T1000 (cell line): ENCODE measurements around the gene STAM2.
"Not testable (repeated sequence)": the region's sequence is repeated elsewhere in the genome, so short reads cannot be mapped to it uniquely, and the experiment has no call there.

Experiments used
- DNase-seq: peaks from one replicate; lab custom pipeline; 2025; ENCODE audit warnings: mixed read lengths; lab: John Stamatoyannopoulos, UW

The STAM2 gene

DNA sequence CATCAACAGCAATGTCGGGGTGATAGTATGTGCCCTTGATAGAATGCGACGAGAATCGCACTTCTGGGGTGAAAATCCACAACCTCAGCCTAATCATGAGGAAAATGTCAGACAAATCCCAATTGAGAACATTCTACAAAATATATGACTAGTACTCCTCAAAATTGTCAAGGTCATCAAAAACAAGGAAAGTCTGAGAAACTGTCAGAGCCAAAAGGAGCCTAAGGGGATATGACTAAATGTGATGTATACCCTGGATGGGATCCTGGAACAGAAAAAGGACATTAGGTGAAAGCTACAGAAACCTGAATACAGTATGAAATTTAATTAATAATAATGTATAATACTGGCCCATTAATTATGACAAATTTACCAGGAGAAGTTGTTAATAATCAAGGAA lies 69.1 kb downstream of the STAM2 start:
- DNase-seq, result no peak

DNA sequence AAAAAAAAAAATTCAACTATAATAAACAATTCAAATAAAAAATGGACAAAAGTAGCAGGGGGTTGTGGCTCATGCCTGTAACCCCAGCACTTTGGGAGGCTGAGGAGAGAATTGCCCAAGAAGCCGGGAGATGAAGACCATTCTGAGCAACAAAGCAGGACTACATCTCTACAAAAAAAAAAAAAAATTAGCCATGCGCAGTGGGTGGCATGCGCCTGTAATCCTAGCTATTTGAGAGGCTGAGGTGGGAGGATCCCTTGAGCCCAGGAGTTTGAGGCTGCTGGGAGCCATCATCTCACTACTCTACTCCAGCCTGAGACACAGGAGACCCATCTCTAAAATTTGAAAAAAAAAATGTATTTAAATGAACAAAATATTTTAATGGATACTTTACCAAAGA lies 72.3 kb downstream of the STAM2 start:
- no peak for DNase-seq

DNA sequence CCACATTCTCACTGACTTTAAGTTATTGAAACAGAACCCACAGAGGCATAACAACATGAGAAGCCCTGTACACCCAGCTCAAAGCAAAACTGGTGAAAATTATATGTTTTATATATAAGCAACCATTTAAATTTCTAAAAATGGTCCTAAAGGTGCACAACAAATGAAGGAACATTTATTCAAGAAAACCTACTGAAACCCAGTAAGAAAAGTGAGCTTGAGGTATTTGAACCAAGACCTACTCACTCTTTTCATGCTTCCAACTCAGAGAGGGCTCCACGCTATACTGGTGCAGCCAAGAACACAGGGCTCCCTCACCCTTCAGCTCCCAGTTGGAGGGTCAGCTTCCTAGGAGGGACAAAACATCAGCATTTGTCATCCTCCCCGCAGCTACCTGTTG lies 74.6 kb downstream of the STAM2 start:
- DNase-seq, result no peak

DNA sequence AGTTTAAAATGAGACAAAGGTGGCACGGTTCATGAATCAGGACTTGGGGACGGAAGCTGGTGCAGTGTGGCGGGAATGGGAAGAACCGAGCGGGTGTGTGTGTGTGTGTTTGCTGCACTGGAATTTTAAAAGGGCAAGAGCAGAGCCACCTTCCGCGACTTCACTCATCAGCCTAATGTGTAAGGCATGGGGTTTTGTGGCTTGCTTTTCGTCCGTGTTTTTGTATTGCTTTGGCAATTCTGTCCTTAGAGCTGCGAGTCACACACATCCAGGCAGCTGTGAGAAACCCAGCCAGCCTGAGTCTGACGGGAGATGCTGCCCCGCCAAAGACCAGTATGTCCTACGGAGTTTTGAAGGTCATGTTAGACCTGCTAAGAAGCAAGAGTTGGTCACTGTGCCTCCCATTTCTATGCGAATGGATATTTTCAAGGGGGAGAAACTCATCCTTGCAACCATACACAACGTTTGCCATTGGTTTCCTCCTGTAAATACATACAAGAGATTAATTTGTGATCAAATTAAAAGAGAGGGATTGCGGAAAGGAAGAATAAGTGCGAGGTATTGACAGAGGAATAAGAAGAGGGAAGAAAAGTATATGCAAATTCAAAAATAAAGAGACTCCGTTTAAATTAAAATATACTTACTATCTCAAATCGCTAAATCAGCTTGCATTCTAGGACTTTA lies 76.1 kb downstream of the STAM2 start:
- no peak for DNase-seq

DNA sequence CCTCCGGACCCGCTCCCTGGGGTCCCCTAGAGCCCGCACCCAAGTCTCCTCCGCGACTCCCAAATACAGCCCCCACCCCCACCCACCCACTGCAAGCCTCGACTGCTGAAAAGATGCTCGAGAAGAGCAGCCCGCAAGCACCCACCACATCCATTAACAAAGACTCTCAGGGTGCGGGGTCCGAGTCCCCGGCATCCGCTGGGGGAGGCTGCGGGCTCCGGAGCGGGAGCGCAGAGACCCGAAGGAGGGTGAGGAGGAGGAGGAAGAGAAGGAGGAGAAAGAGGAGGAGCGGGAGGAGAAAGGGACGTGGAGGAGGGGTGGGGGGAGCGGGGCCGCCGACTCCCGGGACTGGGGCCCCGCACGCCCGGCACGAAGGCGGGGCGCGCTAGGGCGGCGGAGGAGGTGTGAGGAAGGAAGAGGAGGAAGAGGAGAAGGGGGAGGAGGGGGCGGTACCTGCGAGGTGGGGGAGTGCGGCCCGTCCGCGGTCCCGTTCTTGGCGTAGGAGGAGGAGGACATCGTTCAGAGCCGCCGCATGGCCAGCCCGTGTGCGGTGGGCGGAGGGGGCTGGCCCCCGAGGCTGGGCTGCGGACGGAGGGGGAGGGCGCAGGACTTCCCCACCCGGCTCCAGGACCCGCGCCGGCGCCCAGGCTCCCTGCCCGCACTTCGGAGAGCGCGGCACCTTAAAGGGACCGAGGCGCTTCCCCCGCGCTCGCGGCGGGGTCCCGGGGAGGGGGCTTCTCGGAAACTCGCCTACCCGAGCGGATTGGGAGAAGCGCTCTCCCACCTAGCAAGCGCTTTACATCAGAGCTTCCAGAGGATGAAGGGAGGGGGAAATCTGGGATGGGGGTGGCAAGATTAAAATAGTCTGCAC lies 76.8 kb downstream of the STAM2 start, which contains the start of gene CACNB4:
TSS of gene CACNB4 (minus strand) at position 549 of the 871 bp plus-strand sequence.
- no peak for DNase-seq

DNA sequence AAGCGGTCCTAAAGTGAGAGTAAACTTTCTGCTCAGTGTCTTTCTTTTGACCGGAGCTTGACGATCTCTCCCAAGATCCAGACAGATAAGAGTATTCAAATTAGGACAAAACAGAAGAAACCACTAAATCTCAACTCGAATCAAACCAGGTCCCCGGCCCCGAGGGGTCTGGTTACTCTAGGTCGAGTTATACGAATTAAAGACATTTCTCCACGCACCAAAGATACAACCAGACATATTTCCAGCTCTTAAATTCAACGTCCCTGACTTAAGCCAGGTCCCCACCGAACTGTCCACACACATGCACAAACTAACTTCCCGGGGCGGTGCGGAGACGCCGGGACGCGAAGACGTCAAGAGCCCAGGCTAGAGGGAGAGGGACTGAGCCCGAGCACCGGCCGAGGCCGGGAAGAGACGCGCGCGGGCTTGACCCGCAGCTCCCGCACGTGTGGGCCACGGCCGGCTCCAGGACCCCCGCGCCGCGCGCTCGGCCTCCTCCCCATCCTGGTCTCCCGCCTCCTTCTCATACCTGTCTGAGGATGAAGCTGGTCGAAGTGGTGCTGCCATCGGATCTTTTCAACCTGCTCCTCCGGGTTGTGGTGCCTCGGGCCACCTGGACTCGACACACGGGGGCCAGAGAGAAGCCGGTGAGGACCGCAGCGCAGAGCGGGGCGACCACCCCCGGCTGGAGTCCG lies 77.6 kb downstream of the STAM2 start:
- DNase-seq, result no peak

DNA sequence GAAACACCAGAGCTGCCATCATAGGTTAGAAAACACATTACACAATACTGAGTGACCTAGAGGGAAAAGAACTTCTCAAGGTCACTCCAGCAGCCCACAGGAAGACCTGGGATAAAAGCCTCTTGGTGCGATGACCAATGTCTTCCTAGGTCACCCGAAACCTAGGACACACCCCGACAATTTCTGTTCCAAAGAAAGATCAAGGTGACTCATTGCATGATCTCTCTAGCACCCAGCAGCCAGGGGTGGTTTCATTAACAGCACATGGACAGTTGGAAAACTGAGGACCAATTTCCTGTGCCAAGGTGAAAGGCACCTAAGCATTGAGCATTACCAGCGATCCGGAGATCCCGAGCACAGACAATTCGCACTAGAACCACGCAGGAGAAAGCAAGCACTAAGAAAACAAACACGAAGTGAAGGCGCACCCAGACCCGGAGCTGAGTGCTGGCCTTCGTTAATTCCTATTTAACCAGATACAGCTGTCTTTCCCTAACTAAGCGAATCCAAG lies 78.2 kb downstream of the STAM2 start:
- DNase-seq, result no peak

DNA sequence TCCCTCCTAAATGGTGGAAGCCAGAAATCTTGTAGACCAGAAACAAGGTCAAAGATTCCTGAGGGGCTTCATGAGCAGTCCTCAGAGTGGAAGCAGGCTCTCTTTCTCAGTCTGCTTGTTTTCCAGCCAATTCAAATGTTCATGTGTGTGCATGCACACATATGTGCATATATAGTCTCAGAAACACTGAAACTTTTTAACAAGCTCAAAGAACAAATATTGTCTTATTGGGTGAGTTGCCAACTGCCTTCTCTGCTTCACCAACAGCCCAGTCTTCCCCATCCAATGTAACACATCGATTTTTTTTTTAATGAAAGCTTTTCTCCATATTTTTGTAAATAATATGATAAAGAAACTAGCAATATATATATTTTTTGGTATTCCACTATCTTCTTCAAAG lies 80.4 kb downstream of the STAM2 start:
- DNase-seq, result no peak

DNA sequence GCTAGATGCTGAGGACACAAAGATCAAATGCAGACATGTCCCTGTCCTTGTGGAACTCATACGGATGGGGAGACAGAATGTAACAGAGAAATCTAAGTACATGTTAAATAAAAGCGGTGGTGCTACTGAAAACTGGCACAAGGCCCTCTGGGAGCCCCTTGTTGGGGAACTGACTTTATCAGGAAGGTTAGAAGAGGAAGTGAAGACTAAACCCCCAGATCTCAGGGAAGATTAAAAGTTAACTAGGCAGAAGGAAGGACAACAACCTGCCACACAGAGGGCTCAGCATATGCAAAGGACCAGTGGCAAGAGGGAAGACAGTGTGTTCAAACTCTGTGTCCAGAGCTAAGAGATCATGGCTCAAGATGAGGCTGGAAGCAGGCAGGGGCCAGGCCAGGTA lies 81.5 kb downstream of the STAM2 start:
- no peak for DNase-seq

DNA sequence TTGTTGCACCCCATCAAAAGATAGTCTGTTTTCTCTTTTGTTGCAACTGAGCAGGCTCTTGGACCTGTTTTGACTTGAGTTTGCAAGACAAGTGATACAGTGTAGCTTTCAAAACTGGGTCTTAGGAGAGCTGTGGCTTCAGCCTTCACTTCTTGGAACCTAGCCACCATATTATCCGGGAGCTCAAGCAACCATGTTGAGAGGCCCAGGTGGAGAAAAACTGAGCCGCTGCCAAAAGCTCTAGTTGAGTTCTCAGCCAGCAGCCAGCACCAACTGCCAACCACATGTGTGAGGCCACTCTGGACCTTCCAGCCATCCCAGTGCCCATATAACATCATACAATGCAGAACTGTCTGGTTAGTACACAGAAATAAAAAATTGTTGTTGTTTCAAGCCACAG lies 82.1 kb downstream of the STAM2 start:
- no peak for DNase-seq

DNA sequence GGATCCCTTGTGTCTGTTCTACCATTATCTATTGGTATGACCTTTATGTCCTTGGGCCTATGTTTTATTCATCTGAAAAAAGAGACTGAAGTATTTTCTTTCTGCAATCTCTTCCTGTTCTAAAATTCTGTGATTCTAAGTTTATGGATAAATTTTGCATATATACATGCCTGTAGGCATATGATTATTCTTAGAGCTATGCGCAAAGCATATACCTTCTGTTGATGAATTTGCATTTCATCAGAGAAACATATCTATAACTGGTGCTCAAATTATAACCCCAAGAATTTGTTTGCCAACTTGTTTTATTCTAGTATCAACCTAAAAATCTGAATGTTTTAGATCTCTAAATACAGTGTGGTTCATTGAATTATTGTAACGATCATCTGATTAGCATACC lies 83.5 kb downstream of the STAM2 start:
- no peak for DNase-seq

DNA sequence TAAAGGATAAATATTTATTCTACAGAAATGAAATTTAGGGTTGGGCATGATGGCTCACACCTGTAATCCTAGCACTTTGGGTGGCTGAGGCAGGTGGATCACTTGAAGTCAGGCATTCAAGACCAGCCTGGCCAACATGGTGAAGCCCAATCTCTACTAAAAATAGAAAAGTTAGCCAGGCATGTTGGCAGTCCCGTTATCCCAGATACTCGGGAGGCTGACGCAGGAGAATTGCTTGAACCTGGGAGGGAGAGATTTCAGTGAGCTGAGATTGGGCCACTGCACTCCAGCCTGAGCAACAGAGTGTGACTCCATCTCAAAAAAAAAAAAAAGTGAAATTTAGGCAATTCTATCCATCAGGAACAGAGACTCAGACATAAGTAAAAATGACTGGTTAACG lies 84.8 kb downstream of the STAM2 start:
- not testable (repeated sequence) for DNase-seq

DNA sequence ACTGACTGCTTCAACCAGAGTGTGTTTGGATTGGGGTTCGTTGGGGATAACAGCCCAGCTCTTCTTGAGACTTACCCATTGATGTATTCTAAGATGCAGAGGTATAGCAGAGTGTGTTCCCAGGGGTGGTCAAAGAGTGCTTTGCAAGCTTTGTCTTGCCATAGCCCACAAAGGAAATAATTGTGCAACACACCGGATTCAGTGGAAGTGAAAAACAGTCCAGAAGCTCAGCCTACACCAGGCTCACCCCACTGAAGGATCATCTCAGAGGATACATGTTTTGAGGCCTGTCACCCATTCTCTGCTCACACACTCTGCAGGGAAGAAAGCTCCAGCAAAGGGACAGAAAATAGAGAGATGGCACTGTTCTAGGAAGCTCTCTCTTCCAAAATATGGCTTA lies 86.3 kb downstream of the STAM2 start:
- DNase-seq, result no peak

DNA sequence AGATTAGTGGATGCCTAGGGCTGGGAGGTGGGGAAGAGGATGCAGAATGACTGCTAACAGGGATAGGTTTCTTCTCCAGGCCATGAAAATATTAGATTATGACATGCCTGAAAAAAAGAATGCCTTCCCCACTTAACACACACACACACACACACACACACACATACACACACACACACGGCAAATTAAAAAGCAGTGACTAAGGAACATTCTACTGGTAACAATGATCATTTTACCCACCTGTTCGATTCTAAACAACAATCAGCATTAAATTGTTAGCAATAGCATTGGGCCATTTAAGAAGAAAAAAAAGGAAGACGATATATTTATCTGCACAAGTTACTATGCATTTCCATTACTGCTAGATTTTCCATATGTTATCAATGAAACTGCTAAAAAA lies 87.6 kb downstream of the STAM2 start:
- DNase-seq, result no peak

DNA sequence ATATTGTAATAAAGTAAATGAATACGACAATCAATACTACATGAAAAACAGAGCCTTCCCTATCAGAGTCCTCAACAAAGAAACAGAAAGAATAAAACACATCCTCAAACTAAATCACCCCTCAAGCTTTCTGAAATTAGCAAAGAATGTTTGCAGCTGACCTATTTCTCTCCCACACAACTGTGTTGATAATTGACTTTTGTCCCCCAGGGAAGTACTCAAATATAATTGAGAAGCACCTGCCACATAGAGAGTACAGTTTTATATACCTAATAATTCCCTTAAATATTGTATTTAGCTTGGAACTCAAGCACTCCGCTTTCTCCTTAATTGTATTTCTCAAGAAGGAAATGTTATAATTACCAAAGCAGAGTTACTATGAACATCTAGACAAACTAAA lies 89.3 kb downstream of the STAM2 start:
- DNase-seq, result no peak

DNA sequence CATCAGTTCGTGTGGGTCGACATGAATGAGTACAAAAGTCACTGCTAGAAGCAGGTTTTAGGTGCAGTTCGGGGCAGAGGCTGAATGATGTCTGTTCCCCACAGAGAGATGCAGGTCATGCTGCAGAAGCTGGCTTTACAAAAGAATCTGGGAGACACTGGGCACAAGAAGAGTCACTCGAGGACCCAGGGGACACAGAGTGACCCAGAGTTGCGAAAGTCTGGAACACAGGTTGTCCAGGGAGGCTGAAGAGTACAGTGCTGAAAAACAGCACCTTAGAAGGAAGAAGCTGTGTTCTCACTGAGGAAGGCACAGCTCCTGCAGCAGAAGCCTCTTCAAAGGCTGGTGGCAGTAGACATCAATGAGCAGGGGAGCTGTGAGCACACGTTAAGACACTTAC lies 91.5 kb downstream of the STAM2 start:
- no peak for DNase-seq

DNA sequence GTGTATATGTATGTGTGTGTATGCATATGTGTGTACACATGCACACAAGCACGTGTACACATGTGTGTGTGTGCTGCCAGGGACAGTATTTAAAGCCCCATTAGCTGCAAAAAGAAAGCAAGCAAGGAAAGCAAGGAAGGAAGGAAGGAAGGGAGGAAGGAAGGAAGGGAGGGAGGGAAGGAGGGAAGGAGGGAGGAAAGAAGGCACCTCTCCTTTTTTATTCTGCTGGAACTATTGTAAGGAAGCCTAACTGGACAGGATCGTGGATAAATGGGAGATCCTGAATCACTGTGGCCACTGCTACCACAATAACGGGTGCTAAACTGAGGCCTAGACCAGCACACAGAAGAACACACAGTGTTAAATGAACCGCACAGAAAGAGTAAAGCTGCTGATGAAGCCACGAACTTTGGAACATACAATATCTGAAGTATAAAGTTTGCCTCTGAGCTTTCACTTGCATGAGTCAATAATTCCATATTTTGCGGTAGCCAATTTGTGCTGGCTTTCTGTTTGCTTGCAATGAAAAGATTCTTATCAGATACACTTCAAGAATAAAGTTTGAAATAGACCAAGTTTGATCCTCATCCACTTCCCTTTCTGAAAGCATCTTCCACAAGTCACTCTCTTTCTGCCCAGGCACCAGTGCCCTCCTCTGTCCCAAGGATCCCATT lies 92.2 kb downstream of the STAM2 start:
- no peak for DNase-seq

DNA sequence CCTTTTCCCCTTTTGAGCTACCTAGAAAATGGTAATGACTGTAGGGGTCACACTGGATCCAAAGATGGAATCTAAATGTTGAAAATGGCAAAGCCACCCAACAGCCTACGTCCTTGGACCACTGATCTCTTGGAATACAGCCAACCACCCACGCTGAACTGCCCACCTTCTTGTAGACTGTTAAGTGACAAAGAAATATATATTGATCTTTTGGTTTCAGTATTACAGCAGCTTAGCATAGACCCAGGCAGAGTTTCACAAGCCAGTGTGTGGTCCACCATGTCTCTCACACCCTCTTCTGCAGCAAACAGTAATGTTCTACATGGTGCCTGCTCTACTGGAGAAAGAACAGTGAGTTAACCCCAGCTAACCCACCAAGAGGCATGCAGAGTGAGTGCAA lies 96.9 kb downstream of the STAM2 start:
- DNase-seq, result no peak

DNA sequence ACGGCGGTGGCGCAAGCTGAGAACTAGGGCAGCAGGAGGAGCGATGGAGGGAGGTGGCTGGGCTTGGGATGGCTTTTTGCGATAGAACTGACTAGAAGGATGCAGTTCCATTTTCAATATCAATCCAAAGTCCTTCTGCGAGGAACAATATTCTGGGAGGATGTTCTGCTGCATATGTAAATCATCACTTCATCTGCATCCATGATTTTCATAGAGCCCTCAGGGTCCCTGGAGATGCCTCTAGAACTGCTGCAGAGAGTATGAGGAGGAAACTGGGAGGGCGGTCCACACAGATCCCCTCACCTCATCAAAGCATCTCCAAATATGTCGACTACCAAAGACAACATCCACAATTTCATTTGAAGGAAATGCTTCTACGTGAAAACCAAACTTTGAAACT lies 97.5 kb downstream of the STAM2 start:
- no peak for DNase-seq

DNA sequence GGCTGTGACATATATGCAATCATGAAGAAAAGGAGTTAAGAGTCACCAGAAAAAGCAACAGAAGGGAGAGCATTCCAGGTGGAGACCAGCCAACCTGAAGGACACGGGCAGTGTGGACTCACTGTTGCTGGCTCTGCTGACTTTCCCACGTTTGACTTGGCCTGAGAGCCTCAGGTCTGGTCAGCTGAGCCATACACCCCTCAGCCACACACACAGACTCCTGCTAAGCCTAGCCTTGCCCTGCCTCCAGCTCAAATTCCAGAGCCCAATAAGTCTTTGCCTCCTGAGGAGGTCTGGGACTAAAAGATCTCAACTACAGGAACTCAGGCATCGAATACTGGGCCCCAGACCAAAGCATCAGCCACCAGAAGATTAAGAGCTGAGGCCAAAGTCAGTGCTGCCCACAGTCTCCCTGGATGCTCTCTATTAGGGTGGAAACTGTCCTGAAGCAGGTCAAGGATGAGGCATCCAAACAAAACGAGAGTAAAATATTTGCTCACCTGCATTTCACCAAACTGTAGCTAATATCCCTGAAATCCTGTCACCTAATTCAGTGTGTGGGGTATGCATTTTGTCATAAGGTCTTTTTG lies 100.0 kb downstream of the STAM2 start:
- DNase-seq, result no peak

DNA sequence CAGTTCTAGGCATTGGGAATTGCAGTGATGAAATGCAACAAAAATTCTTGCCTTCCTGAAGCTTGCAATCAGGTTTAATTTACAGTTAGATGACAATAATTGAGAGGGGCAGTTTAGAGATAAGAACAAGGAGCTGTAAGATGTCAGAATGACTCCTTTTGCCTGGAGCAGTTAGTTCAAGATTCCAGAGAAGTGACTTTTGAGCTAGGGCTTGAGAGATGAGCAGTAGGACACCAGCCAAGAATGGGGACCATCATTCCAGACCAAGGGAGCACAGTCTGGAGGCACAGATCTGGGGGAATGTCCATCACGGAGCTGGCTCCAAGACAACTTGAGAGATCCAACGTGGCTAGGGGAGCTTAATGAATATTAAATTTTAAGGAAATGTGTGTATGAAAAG lies 103.6 kb downstream of the STAM2 start:
- no peak for DNase-seq

DNA sequence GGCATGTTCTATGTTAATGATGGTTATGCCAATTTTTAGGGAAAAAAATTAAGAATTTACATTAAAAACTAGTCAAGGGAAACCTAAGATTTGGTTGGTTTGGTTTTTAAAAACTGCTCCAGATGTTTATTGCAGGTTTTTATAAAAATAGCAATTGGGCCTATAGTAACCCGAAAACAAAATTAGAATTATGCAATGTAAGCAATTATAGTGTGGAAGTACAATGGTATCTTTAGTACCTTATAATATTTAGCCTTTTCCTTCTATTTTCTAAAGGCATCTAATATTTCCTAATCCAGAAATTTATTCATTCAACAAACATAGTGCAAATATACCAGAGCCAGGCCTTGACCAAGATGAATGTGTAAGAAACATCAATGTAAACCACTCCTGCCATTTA lies 104.0 kb downstream of the STAM2 start:
- no peak for DNase-seq
